Activated T-helper 1 cell treated with Interleukin-2 at 50 U/mL for 16 hours (primary cell): Measurements from ENCODE around the gene SRSF8.
"Not testable (repeated sequence)": the region's sequence is repeated elsewhere in the genome, so short reads cannot be mapped to it uniquely, and the experiment has no call there.

Experiments
- DNase-seq: peaks from one replicate; pipeline ENCODE4 v3.0.0-alpha.2; 2020; ENCODE audit warnings: low read depth

The SRSF8 gene

GRCh38 chr11:95066716-95067038 is at the start of gene SRSF8:
TSS of gene SRSF8 (plus strand) at chr11:95066919. CDS start at chr11:95067227, 308 bp downstream.
- DNase-seq = no peak

GRCh38 chr11:95021468-95021867 is 45.3 kb upstream of the SRSF8 start:
- not testable (repeated sequence) for DNase-seq

- DNase-seq = no peak
These were observed 41.8 kb upstream of the SRSF8 start, which contains the start of gene KDM4E for GRCh38 chr11:95024958-95025357. TSS of gene KDM4E (plus strand) at chr11:95025258. CDS start at chr11:95025558, 300 bp downstream.

- not testable (repeated sequence) for DNase-seq
These were observed 41.1 kb upstream of the SRSF8 start for GRCh38 chr11:95025594-95025993.

- DNase-seq = no peak
These were observed 38.4 kb upstream of the SRSF8 start for GRCh38 chr11:95028357-95028756.

- DNase-seq = no peak
These were observed 33.7 kb upstream of the SRSF8 start for GRCh38 chr11:95033051-95033450.

- no peak for DNase-seq
These were observed 31.4 kb upstream of the SRSF8 start for GRCh38 chr11:95035316-95035715.

GRCh38 chr11:95037356-95038035 is 29.2 kb upstream of the SRSF8 start:
- not testable (repeated sequence) for DNase-seq

GRCh38 chr11:95042239-95042638 is 24.5 kb upstream of the SRSF8 start:
- DNase-seq = no peak

- DNase-seq = no peak
These were observed 23.8 kb upstream of the SRSF8 start for GRCh38 chr11:95042906-95043305.

GRCh38 chr11:95044010-95044409 is 22.7 kb upstream of the SRSF8 start:
- no peak for DNase-seq

- no peak for DNase-seq
These were observed 20.9 kb upstream of the SRSF8 start for GRCh38 chr11:95045812-95046211.

- not testable (repeated sequence) for DNase-seq
These were observed 17.6 kb upstream of the SRSF8 start, which contains the start of gene KDM4F for GRCh38 chr11:95049122-95049521. TSS of gene KDM4F (plus strand) at chr11:95049422.

GRCh38 chr11:95050595-95051202 is 16.0 kb upstream of the SRSF8 start:
- DNase-seq = no peak

GRCh38 chr11:95054356-95054755 is 12.4 kb upstream of the SRSF8 start:
- no peak for DNase-seq

- DNase-seq = no peak
These were observed 11.3 kb upstream of the SRSF8 start for GRCh38 chr11:95055283-95055897.

GRCh38 chr11:95057959-95058358 is 8.8 kb upstream of the SRSF8 start:
- DNase-seq = no peak

- no peak for DNase-seq
These were observed 8.1 kb upstream of the SRSF8 start for GRCh38 chr11:95058621-95059020.

- no peak for DNase-seq
These were observed 7.7 kb upstream of the SRSF8 start for GRCh38 chr11:95059046-95059445.

- no peak for DNase-seq
These were observed 1.4 kb upstream of the SRSF8 start for GRCh38 chr11:95065336-95065735.

- DNase-seq = peak; percentile 67
These were observed 521 bp downstream of the SRSF8 start for GRCh38 chr11:95067039-95067840.

GRCh38 chr11:95067841-95068219 is 1.1 kb downstream of the SRSF8 start:
- DNase-seq = peak; percentile 14

- peak; percentile 49 for DNase-seq
These were observed 1.8 kb downstream of the SRSF8 start for GRCh38 chr11:95068549-95068948.
